PC-3 (cell line): ENCODE data around the gene PROSER3.

ENCODE experiments used
- CTCF ChIP-seq: fragments of 300-600 bp; sonication (generic); conservative IDR thresholded peaks from 2 replicates; pipeline ENCODE4 v1.5.1; 2017; ENCODE audit warnings: antibody characterized with exemption, low read depth, mild to moderate bottlenecking, low read length
- EZH2 ChIP-seq: fragments of 300-600 bp; sonication (generic); IDR thresholded peaks from one replicate; pipeline ENCODE4 v1.6.1; 2017; ENCODE audit warnings: antibody characterized with exemption, mild to moderate bottlenecking, low read length; ENCODE audit not compliant: unreplicated experiment

GRCh38 chr19:35793381-35794165 lies 35.6 kb downstream of the PROSER3 start:
- TF ChIP-seq EZH2 (no peak), CTCF (no peak)
